Muscle layer of duodenum (tissue), 2 donors: Measurements from ENCODE around the gene NCK1.

Source experiments
- H3K27ac ChIP-seq: one replicate; pipeline ENCODE4 v1.7.0; 2013; ENCODE audit warnings: mild to moderate bottlenecking, low read length
- H3K27me3 ChIP-seq: one replicate; pipeline ENCODE4 v1.7.0; 2013; ENCODE audit warnings: low read depth, mild to moderate bottlenecking, control low read depth, low read length
- H3K36me3 ChIP-seq, 2 donors: one replicate each; pipeline ENCODE4 v1.7.0; 2013; ENCODE audit warnings: low read length in 2 of 2, control low read depth in 1 of 2, mild to moderate bottlenecking in 1 of 2; ENCODE audit not compliant: insufficient read depth in 2 of 2, control insufficient read depth in 1 of 2
- H3K4me1 ChIP-seq, 2 donors: one replicate each; pipeline ENCODE4 v1.7.0; 2013; ENCODE audit warnings: low read length in 2 of 2, mild to moderate bottlenecking in 2 of 2, control low read depth in 1 of 2, moderate library complexity in 1 of 2; ENCODE audit not compliant: insufficient read depth in 2 of 2, control insufficient read depth in 1 of 2
- H3K4me3 ChIP-seq, 2 donors: one replicate each; pipeline ENCODE4 v1.7.0; 2013; ENCODE audit warnings: low read length in 2 of 2, low read depth in 1 of 2, mild to moderate bottlenecking in 1 of 2
- H3K9me3 ChIP-seq, 2 donors: one replicate each; pipeline ENCODE4 v1.7.0; 2013; ENCODE audit warnings: low read length in 2 of 2, control low read depth in 1 of 2, mild to moderate bottlenecking in 1 of 2; ENCODE audit not compliant: control insufficient read depth in 1 of 2
- donor health status: healthy.

Gene NCK1

GRCh38 chr3:136910697-136911096 lies 48.7 kb downstream of the NCK1 start:
- H3K4me3 ChIP-seq = no peak overlapping the region
- H3K9me3 ChIP-seq = peaks cover 0 to 9% of the 10 kb centered on the region in 2 donors
- H3K36me3 ChIP-seq = no peaks in the 10 kb centered on the region
- peaks cover 4 to 11% of the 10 kb centered on the region in 2 donors for H3K4me1 ChIP-seq
- no peaks in the 10 kb centered on the region for H3K27me3 ChIP-seq
- H3K27ac ChIP-seq = no peak overlapping the region

- Histone ChIP-seq H3K4me3 (no peak overlapping the region), H3K36me3 (no peaks in the 10 kb centered on the region), H3K9me3 (peaks cover 0 to 9% of the 10 kb centered on the region in 2 donors), H3K27ac (no peak overlapping the region), H3K4me1 (peaks cover 4 to 15% of the 10 kb centered on the region in 2 donors), H3K27me3 (no peaks in the 10 kb centered on the region)
Measured at GRCh38 chr3:136913168-136913567, 51.2 kb downstream of the NCK1 start.

- H3K27me3 ChIP-seq = no peaks in the 10 kb centered on the region
- no peak overlapping the region for H3K4me3 ChIP-seq
- peaks cover 0 to 19% of the 10 kb centered on the region in 2 donors for H3K4me1 ChIP-seq
- no peaks in the 10 kb centered on the region for H3K36me3 ChIP-seq
- peaks cover 0 to 9% of the 10 kb centered on the region in 2 donors for H3K9me3 ChIP-seq
- no peak overlapping the region for H3K27ac ChIP-seq
Measured at GRCh38 chr3:136914739-136915138, 52.7 kb downstream of the NCK1 start.

- Histone ChIP-seq H3K36me3 (no peaks in the 10 kb centered on the region), H3K9me3 (peaks cover 0 to 9% of the 10 kb centered on the region in 2 donors), H3K4me3 (no peak overlapping the region), H3K27ac (no peak overlapping the region), H3K4me1 (peaks cover 0 to 14% of the 10 kb centered on the region in 2 donors), H3K27me3 (no peaks in the 10 kb centered on the region)
Measured at GRCh38 chr3:136916223-136916622, 54.2 kb downstream of the NCK1 start.

- no peaks in the 10 kb centered on the region for H3K27me3 ChIP-seq
- H3K36me3 ChIP-seq = no peaks in the 10 kb centered on the region
- H3K9me3 ChIP-seq = no peaks in the 10 kb centered on the region
- peaks cover 0 to 14% of the 10 kb centered on the region in 2 donors for H3K4me1 ChIP-seq
- no peak overlapping the region for H3K27ac ChIP-seq
- no peak overlapping the region for H3K4me3 ChIP-seq
Measured at GRCh38 chr3:136919799-136920580, 58.0 kb downstream of the NCK1 start.

GRCh38 chr3:136920904-136921611 lies 59.0 kb downstream of the NCK1 start:
- no peaks in the 10 kb centered on the region for H3K36me3 ChIP-seq
- H3K27ac ChIP-seq = no peak overlapping the region
- no peak overlapping the region for H3K4me3 ChIP-seq
- H3K4me1 ChIP-seq = peaks cover 0 to 14% of the 10 kb centered on the region in 2 donors
- no peaks in the 10 kb centered on the region for H3K27me3 ChIP-seq
- no peaks in the 10 kb centered on the region for H3K9me3 ChIP-seq

GRCh38 chr3:136925425-136926190 lies 63.6 kb downstream of the NCK1 start:
- H3K9me3 ChIP-seq = no peaks in the 10 kb centered on the region
- H3K36me3 ChIP-seq = peaks cover 0 to 4% of the 10 kb centered on the region in 2 donors
- H3K4me3 ChIP-seq = no peak overlapping the region
- H3K27ac ChIP-seq = no peak overlapping the region
- H3K4me1 ChIP-seq = peaks cover 4% of the 10 kb centered on the region in 2 donors
- H3K27me3 ChIP-seq = no peaks in the 10 kb centered on the region

GRCh38 chr3:136928240-136928639 lies 66.2 kb downstream of the NCK1 start:
- H3K36me3 ChIP-seq = peaks cover 0 to 4% of the 10 kb centered on the region in 2 donors
- H3K4me3 ChIP-seq = no peak overlapping the region
- no peak overlapping the region for H3K27ac ChIP-seq
- H3K27me3 ChIP-seq = no peaks in the 10 kb centered on the region
- H3K4me1 ChIP-seq = peaks cover 4 to 21% of the 10 kb centered on the region in 2 donors
- H3K9me3 ChIP-seq = no peaks in the 10 kb centered on the region

- H3K9me3 ChIP-seq = no peaks in the 10 kb centered on the region
- peak overlapping the region; percentile 36 for H3K27ac ChIP-seq
- peak overlapping the region; percentile 28 to 32 for H3K4me3 ChIP-seq
- H3K36me3 ChIP-seq = peaks cover 0 to 4% of the 10 kb centered on the region in 2 donors
- H3K27me3 ChIP-seq = no peaks in the 10 kb centered on the region
- H3K4me1 ChIP-seq = peaks cover 4 to 22% of the 10 kb centered on the region in 2 donors
Measured at GRCh38 chr3:136929977-136930670, 68.1 kb downstream of the NCK1 start.

GRCh38 chr3:136931606-136932005 lies 69.6 kb downstream of the NCK1 start:
- Histone ChIP-seq H3K27me3 (no peaks in the 10 kb centered on the region), H3K27ac (no peak overlapping the region), H3K4me3 (peak overlapping the region in 1 of 2 donors; percentile 32), H3K36me3 (peaks cover 0 to 4% of the 10 kb centered on the region in 2 donors), H3K4me1 (peaks cover 4 to 22% of the 10 kb centered on the region in 2 donors), H3K9me3 (no peaks in the 10 kb centered on the region)
